ENCODE results near the gene PHC2.

The PHC2 gene

GRCh38 chr1:33378524-33378923, 52.4 kb downstream of the PHC2 start:
- Histone ChIP-seq H3K4me1 (ENCODE audit: control insufficient read depth, insufficient read depth, low read length) (no peaks in the 10 kb centered on the region; the same call in 1 of the 2 replicates), H3K36me3 (ENCODE audit: control insufficient read depth in 2 of 2, insufficient read depth in 1 of 2, low read length in 2 of 2) (no peaks in the 10 kb centered on the region), H3K9me3 (ENCODE audit: control insufficient read depth, insufficient read depth, low read depth, low read length) (no peaks in the 10 kb centered on the region), H3K27ac (ENCODE audit: extremely low read depth, low read depth, low read length) (no peak overlapping the region), H3K4me3 (ENCODE audit: low read depth, low read length) (no peak overlapping the region)
- ChIA-PET POLR2A (no interaction called here), CTCF (no interaction called here)
- TF ChIP-seq BCL6B (tag by site-specific recombination; IDR thresholded peaks at IDR 0.05) (no peak), ZFP3 (tag by site-specific recombination; IDR thresholded peaks at IDR 0.05; ENCODE audit: low read depth) (no peak), ZNF514 (tag by site-specific recombination; IDR thresholded peaks at IDR 0.05) (no peak), ZNF585B (tag by site-specific recombination; IDR thresholded peaks at IDR 0.05) (no peak), MZF1 (tag by site-specific recombination; IDR thresholded peaks at IDR 0.05; ENCODE audit: borderline replicate concordance) (no peak), ZBTB44 (tag by site-specific recombination; IDR thresholded peaks at IDR 0.05) (no peak), ZNF639 (tag by site-specific recombination; IDR thresholded peaks at IDR 0.05) (no peak), ZFP37 (tag by site-specific recombination; IDR thresholded peaks at IDR 0.05) (no peak), FEZF1 (tag by site-specific recombination; IDR thresholded peaks at IDR 0.05) (no peak)

GRCh38 chr1:33377756-33378155, 53.1 kb downstream of the PHC2 start:
- ChIA-PET CTCF (no interaction called here), POLR2A (no interaction called here)

GRCh38 chr1:33377013-33377412, 53.9 kb downstream of the PHC2 start:
- no peak overlapping the region for H3K27ac ChIP-seq (ENCODE audit: extremely low read depth, low read depth, low read length)
- CTCF ChIA-PET = interaction anchor here (1.0 kb wide), 1 partner anchor 11 kb away, joined by 5 read pairs; no protein-coding TSS in a partner anchor
- peaks cover 0 to 5% of the 10 kb centered on the region in 2 experiments; a peak in 1 of 3 replicates for H3K36me3 ChIP-seq (ENCODE audit: control insufficient read depth in 2 of 2, insufficient read depth in 1 of 2, low read length in 2 of 2)
- H3K9me3 ChIP-seq (ENCODE audit: control insufficient read depth, insufficient read depth, low read depth, low read length) = no peaks in the 10 kb centered on the region
- H3K4me1 ChIP-seq (ENCODE audit: control insufficient read depth, insufficient read depth, low read length) = no peaks in the 10 kb centered on the region
- H3K4me3 ChIP-seq (ENCODE audit: low read depth, low read length) = no peak overlapping the region
- POLR2A ChIA-PET = no interaction called here
- TF ChIP-seq ZNF426 (tag by site-specific recombination; IDR thresholded peaks at IDR 0.05) (no peak), KLF17 (tag by site-specific recombination; IDR thresholded peaks at IDR 0.05) (no peak), PRDM2 (tag by site-specific recombination; IDR thresholded peaks at IDR 0.05; ENCODE audit: borderline replicate concordance) (no peak), ZNF138 (tag by site-specific recombination; IDR thresholded peaks at IDR 0.05; ENCODE audit: borderline replicate concordance) (no peak), ZBTB11 (tag by site-specific recombination; conservative IDR thresholded peaks at IDR 0.05; ENCODE audit: low read depth) (no peak), ZNF354C (tag by site-specific recombination; IDR thresholded peaks at IDR 0.05; ENCODE audit: borderline replicate concordance, low read depth) (no peak), ZNF585B (tag by site-specific recombination; IDR thresholded peaks at IDR 0.05) (no peak)

More at GRCh38 chr1:33377756-33378155, 53.1 kb downstream of the PHC2 start:
- Histone ChIP-seq H3K36me3 (ENCODE audit: control insufficient read depth in 2 of 2, insufficient read depth in 1 of 2, low read length in 2 of 2) (no peaks in the 10 kb centered on the region), H3K4me1 (ENCODE audit: control insufficient read depth, insufficient read depth, low read length) (no peaks in the 10 kb centered on the region), H3K9me3 (ENCODE audit: control insufficient read depth, insufficient read depth, low read depth, low read length) (no peaks in the 10 kb centered on the region), H3K4me3 (ENCODE audit: low read depth, low read length) (no peak overlapping the region), H3K27ac (ENCODE audit: extremely low read depth, low read depth, low read length) (no peak overlapping the region)
- TF ChIP-seq GLIS1 (tag by site-specific recombination; IDR thresholded peaks at IDR 0.05) (no peak), ZNF76 (tag by site-specific recombination; IDR thresholded peaks at IDR 0.05; ENCODE audit: borderline replicate concordance, low read depth) (no peak), ZNF341 (tag by site-specific recombination; IDR thresholded peaks at IDR 0.05; ENCODE audit: low read depth) (no peak)
